DMS53 (cell line): ENCODE results near the gene DGKG.

Experiments
- DNase-seq: peaks from one replicate; lab custom pipeline; 2025; lab: John Stamatoyannopoulos, UW

DGKG gene

DNA sequence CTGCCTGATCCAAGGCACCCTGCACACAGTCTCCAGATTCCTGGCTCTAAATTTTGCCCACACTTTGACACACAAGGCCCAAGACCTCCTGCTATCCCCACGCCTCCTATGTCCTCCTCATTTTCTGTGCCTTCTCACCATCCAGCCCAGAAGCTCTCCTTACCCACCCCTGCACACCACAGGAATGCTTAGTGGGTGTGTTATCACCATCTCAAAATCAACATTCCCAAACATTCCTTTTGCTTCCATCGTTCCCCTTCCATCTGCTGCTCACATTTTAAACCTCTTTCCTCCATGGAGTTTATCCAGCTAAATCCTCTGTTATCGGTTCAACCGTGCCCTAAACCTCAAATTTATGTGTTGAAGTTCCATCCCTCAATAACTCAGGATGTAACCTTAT, 43.9 kb downstream of the DGKG start:
- no peak for DNase-seq

DNA sequence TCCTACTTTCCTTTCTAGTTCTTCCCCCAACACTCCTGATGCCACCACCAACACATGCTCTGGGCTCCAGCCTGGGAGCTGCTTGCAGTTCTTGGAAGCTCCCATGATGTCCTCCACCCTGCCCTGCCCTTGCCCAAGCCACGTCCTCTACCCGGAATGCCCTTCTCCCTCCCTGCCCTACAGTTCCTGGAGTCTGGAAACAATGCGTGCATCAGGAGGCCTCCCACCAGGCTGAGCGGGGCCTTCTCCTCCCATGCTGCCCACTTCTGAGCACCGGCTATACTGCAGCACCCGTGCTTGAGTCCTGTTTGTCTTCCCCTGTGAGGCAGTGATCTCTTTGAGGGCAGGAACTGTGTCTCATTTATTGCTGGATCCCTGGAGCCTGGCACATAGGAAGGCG, 44.6 kb downstream of the DGKG start:
- DNase-seq, result no peak

DNA sequence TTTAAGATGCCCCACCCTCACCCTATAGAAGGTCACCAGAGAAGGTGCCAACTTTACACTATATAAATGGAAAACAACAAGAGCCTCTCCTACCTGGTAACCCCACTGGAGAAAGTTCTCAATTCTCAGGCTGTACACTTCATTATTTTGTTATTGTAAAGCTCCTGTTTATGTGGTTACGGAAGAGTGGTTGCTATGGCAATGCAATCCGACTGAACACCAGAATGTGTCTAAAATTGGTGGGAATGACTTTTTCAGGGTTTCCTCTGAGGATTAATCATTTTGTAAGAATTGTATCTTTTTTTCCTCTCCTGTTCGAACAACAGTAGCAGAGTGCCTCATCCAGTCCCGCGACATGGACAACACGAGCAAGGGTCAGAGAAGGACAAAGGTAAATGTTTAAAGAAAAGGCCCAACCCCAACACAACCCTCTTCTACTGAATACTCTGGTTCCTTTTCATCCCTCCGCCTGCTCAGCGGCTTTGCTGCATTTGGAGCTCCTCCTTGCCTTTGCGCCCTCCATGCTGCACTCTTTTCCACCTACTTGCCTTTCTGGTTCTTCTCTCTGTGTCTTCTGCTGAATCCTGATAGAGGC, 45.3 kb downstream of the DGKG start:
- DNase-seq, result no peak

DNA sequence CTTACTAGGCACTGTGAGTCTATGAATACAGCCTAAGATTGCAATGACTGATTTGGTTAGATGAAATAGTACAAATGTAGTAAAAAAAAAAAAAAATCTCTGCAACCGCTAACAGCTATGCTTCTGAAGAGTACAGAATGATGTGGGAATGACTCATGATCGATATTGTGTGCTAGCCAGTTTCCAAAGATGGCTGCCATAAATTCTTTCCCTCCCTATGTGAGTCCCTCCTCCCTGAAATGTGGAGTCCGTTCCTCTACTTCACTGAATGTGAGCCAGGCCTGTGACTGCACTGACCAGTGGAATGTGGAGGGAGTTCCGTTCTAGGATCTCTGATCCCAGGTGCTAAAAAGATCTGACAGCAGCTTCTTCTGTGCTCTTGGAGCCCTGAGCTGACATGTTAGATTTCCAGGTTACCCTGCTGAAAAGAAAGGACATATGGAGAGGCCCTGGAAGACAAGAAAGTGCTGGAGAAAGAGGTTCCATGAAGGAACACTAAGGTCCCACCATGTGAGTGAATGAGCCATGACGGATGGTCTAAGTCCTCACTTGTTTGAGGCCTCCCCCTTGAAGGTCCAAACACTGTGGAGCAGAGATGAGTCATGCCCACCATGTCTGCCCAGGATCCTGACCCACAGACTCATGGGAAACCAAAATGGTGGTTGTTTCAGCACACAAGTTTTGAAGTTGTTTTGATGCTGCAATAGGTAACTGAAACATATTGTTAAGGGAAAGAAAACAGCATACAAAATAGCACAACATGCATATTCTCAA, 46.3 kb downstream of the DGKG start:
- peak; percentile 4 for DNase-seq

DNA sequence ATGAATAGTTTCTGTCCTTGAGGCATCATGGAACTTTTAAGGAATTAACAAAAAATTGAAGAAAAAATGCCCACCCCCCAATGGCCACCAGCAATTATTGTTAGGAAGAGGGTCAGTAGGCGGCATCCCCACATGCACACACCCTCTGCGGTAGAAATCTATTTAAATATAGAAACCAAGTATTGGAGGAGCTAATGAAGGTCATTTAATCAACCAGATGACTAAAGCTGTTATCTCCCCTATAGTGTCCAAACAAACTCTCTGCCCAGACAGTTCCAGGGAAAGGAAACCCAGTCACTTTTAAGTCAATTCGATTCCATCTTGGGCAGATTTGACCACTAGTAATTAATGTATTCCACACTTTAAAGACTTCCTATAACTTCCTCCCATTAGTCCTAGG, 47.1 kb downstream of the DGKG start:
- no peak for DNase-seq

DNA sequence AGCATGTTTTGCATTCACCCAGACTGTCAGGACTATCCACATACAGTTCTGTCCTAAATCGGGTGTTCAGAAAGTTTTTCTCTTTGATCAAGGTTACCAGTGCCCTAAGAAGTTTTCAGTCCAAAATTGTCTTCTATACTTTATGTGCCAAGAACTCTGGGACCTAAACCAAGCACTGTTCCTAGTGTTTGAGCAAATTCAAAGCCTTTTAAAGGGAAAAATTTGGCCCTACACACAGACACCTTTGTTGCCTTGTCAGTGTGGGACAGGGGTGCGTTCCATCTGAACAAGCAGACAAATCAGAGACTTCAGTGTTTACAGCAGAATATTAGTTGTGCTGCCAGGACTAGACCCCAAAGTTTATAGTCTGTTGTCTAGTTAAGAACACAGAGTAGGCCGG, 50.6 kb downstream of the DGKG start:
- DNase-seq, result no peak

DNA sequence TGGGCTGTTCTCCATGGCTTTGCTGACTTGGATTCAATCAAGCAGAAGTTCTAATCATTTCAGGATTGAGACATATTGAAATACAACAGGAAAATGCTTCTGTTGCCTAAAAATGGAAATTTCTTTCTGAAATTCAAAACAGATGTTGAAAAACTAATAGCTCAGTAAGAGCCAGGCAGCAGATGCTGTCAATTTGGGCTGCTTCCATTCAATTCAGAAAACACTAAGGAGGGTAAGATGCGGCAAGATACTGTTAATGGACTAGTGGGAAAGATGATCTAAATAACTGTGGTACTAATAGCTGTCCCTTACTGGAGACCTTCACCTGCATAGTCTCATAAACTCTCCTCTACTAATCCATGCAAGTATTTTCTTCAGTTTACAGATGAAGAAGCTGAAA, 53.5 kb downstream of the DGKG start:
- DNase-seq, result no peak

DNA sequence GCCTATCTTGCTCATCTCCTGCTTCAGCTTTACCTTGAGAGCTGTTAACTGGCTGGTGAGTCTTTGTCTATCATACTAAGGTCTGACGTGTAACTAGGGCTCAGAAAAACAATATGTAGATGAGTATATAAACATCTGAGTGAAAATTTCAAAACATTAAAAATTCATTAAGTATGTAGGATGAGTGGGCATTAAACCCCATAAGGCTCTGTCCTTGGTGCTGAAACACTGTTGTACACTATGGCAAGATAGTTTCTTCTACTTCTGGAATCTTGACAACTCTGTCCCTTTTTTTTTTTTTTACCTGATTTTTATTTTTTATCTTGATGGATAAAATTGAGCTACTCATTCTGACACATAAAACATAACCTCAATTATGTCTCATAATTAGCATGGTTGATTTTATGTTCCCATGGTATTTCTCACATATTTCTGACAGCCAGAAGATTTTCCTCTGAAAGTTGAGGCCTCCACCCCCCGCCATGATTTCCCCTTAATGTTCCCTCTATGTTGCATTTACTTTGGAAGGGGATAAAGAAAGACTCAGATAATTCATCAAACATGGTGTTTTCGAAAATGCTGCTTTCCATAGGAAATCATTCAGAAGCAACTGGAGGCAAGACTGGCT, 54.3 kb downstream of the DGKG start:
- DNase-seq, result peak; percentile 55

DNA sequence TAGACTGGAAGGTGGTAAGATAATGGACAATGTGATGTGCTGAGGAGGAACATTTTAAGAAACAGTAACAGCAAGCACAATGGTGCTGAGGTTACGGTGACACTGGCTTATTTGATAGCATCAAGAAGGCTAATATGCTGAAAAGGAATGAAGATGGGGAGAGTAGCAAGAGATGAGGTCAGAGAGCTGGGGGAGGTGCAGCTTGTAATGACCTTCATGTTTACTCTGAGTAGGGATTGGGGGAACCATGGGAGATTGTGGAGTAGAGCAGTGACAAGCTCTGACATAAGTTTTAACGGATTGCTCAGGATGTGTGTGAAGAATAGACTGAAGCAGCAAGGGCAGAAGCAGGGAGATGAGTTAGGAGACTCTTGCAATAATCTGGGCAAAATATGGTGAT, 56.7 kb downstream of the DGKG start:
- DNase-seq, result no peak

DNA sequence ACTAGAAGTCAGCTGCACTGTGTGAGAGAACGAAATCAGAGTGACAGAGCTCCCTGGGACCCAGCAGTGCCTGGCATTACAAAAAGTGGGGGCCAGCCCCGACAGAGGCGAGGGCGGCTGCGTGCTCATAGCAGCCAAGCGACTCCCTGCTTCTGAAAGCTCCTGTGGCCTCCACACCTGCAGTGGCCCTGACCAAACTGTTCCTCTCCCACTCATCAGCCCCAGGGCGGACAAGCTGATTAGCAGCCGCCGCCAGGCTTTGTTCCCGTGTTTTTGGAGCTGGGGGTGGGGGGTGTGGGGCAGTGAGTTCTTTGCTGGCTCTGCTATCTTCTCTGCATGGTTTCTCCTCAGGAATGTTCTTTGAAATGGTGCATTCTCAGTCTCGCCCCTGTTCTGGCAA, 58.1 kb downstream of the DGKG start:
- DNase-seq, result no peak

DNA sequence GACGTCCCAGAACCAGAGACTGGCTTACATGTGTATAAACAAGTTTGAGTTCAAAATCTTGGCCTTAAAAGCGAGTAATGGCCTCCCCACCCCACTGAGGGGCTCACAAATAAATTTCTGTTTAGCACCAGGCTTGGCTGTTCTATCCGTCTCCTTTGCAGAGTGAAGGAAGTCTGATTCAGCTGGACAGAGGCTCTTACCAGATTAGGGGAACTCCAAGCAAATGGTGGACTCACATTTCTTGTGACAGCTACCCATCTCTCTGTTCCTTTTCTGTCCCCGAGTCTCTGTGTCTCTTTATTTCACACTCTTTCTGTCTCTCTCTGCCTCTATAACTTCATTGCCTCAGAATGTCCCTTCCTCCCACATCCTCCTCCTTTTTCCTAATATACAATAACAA, 62.7 kb downstream of the DGKG start:
- DNase-seq, result peak; percentile 41

DNA sequence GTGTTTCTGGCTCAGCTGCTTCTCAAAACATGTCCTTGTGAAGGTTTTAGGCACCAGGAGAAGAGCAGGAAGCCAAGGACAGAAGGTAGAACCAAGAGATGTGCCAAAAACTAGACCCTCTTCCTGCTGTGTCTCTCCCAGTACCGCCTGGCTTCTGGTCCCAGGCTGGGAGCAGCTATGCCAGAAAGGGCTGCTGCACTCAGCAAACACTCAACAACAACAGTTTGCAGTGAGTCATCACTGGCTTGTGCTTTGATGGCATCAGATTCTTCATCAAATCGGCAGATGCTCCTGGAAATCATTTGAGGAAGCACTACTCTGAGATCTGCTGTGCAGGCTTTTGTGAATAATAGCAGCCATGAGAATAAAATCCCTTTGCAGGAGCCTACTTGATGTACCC, 63.2 kb downstream of the DGKG start:
- DNase-seq, result peak; percentile 94

DNA sequence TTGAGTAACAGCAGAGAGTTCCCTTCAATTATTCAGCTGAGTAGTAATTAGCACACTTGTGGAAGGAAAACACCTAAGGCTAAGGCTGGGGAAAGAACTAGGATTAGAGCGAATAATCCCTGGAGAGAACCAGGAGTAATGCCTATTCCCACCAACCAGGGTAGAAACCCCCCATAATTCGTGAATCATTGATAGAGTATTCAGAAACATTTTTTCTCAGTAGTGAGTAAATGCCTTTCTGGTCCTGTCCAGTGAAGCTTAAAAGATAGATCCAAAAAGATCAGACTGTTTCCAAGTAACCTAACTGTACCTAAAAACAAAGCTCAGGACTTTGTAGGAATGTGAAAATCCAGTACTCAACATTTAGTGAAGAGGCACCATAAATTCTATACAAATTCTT, 71.2 kb downstream of the DGKG start:
- DNase-seq, result no peak

DNA sequence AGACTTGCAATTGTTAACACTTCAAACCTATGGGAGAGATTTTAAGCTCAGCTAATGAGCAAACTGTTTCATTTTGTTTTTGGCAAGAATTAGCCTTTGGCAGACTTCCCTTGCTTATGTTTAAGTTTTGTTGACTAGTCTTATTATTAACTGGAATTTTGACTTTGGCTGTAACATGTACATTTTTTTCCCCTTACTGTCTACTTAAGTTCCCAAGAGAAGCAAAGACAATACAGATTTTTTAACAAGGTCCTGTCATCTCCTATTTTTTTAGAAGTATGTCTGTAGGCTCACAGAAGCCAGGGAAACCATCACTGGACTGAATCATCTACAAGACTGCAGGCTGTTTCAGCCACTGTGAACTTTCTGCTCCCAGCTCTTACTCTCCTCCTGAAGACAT, 74.3 kb downstream of the DGKG start:
- DNase-seq, result no peak

DNA sequence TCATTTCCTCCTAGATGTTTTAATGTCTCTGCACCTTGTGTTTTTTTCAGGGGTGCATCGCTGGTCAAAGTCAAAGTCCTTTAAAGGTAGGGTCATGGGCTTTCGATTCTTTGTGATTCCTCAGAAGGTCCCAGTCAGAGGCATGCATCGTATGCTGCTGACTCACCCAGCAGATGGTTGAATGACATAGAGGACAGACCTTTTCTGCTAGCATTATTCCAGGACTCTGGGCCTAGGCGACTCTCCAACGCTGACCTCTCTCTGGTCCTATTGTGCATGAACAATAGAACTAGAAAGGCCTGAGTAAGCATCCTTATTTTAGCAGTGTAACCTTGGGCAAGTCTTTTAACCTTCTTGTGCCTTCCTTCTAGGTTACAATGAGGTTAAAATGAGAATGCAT, 75.9 kb downstream of the DGKG start:
- DNase-seq, result peak; percentile 17

DNA sequence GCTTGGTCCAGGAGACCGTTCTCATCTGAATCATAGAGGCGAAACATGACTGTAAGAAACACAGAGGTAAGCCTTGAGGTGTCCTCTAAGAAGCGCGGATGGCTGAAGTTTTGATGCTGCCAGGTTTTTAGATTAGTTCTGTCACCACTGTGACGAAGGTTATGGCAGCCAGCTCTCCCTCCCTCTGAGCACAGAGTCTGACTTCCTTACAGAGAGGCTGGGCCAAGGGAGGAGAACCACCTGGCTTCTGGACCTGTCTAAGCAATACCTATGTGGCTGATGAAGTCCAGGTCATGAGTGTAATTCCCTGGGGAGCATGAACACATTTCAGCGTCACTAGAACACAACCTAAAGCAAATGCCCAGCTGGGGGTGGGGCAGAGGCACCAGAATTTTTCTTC, 77.4 kb downstream of the DGKG start:
- no peak for DNase-seq

DNA sequence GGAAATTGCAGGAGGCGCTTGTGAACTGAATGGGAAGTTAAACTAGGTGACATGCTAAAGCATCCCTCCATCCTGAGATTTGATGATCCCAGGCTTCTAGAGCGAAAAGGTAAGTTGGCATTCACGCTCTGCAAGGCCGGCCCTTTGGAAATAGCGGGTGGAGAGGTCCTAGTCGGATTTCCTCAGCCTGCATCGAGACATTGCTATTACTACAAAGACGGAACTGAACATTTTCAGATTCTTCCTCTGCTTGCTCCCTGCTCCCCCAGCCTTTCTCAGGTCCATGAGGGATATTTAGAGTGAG, 77.7 kb downstream of the DGKG start:
- DNase-seq, result no peak

DNA sequence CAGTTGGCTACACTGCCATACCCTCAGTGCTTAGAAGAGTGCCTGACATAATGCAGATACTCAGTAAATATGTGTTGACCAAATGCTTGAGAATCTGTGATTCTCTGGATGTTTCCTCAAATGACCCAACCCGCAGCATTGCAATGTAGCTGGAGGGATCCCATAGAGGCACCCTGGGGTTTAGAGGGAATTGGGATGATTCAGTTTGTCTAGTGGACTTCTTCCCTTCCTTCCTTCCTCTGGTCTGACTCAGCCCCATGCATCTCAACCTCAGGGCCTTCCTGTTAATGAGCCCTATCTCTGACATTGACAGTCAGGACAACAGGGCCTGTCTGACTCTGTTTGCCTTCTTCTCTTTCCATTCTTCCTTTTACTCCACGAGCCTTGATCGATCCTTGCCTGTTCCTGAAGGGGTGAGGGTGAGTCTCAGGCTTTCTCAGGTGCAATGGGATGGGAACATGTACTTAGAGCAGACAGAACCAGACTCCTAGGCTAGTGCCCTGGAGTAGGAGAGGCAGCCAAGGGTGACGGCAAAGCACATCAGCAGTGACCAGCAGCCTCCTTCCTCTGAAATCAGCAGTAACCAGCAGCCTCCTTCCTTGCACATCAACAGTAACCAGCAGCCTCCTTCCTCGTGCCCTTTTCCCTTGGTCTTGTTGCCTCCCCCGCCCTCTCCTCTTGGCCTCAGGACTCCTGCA, 78.2 kb downstream of the DGKG start:
- no peak for DNase-seq

DNA sequence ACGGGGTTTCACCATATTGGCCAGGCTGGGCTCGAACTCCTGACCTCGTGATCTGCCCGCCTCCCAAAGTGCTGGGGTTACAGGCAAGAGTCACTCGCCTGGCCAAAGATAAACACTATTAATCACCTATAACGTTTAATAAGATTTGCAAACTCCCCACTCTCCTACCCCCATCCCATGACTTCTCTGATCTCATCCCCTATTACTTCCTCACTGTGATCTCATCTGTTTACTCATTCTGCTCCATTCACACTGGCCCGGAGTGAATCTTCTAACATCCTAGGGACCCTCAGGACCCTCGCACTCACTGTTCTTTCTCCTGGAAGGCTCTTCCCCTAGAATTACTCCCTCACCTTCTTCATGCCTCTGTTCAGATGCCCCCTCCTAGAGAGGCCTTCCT, 78.9 kb downstream of the DGKG start:
- DNase-seq, result no peak

DNA sequence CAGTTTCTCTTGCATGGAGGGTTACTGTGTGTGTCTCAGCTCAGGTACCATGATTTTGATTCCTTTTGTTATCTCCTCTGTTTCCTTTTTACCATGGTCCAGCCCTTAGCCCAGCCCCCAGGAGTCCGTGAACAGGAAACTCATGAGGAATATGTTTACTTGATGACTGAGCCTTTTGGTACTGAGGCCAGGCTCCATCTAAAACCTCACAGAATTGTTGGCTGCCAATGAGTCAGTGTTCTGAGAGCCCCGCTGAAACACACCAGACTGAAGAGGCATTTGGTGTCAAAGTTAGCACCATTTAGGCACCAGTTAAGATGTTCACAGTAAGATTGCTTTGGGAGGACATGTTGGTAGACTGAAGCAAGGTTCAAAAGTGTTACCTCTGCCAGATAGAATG, 80.9 kb downstream of the DGKG start:
- peak; percentile 24 for DNase-seq

DNA sequence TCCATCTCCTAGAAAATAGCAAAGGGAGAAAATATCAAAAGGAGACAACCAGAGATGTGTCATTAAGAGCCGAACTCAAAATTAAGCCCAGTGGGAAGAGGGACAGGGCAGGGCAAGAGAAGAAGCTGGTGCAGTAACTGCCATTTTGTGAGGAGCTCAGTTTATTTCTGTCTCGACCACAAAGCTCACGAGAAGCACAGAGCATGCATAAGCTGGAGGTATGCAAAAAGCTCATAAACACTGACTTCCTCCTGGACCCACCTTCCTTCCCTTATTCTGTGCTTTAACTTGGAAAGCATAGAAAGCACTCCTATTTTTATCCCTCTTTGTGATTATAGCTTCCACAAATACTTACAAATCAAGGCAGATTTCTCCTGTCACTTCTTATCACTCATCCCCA, 81.3 kb downstream of the DGKG start:
- DNase-seq, result no peak

DNA sequence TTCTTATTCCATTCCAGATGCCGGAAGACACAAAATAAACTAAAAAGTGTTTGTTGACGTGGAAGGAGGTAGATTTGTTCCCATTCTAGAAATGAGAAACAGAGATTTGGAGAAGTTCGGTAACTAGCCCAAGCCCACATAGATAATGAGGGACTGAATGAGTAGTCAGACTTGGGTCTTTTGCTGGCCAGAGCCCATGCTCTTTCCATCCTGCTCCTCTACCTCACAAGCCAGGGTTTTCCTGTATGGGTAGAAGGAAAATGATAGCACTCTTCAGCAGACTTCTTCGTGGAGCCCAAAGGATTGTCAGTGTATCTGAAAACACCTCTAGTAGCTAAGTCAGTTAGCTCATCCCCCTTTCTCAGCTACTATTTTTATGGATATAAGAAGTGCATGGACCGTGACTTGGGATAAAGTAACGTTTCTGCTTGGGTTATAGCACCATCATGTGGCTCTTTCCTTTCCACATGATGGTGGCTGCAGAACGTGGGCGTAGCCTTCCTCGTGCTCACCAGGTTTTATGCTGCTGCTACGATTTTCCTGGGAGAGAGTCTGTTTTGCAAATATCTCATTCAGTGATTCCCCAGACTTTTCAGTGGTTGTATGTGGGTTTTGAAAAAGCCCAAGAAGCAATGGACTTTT, 84.6 kb downstream of the DGKG start:
- DNase-seq, result peak; percentile 10

DNA sequence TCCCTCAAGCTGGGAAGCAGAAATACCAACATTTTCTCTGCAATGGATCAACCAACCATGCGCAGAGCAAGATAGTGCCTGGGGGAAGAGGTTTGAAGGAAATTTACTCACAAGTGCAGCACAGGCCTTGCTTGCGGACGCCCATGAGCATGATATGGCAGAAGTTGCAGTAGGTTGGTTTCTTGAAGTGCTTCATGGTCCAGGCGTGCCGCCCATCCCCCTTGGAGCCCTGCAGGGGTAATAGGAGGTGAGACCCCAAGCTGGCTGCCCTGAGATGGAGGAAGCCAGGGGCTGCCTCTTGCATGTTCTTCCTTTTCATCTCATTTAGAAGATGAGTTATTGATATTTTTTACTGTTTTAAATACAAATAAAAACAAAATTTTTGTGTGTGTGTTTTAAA, 86.6 kb downstream of the DGKG start:
- DNase-seq, result no peak
